GM23338 (cell line): Measurements from ENCODE around the gene NRXN2. TPM values are rescaled to one million over a fixed set of nuclear protein-coding genes. Genes with fewer than 3 reads are reported as not detected.

Source experiments
- ATAC-seq: fragments of 200-7000 bp; cut with Tn5 transposase; 3 replicates; pipeline ENCODE4 v1.9.1; 2020
- DNase-seq: peaks from one replicate; pipeline ENCODE4 v3.0.0-alpha.2; 2015; ENCODE audit warnings: low spot score
- H2AFZ ChIP-seq: fragments of 200-600 bp; sonication (generic); 2 replicates; pipeline ENCODE4 v1.8.0; 2016; ENCODE audit warnings: antibody characterized with exemption, mild to moderate bottlenecking, moderate library complexity
- H3F3A ChIP-seq: fragments of 200-600 bp; sonication (generic); replicated peaks from 2 replicates; pipeline ENCODE4 v1.8.0; 2017; ENCODE audit warnings: antibody characterized with exemption, mixed run types, low read depth
- H3K27ac ChIP-seq: fragments of 200-600 bp; sonication (generic); 2 replicates; pipeline ENCODE4 v1.6.1; 2016; ENCODE audit warnings: low read depth
- H3K27me3 ChIP-seq: fragments of 200-600 bp; sonication (generic); 2 replicates; pipeline ENCODE4 v1.8.0; 2016; ENCODE audit warnings: mild to moderate bottlenecking, mixed run types, moderate library complexity; ENCODE audit not compliant: insufficient read depth
- H3K36me3 ChIP-seq: fragments of 200-600 bp; sonication (generic); 2 replicates; pipeline ENCODE4 v1.8.0; 2016; ENCODE audit warnings: mild to moderate bottlenecking; ENCODE audit not compliant: insufficient read depth
- H3K4me1 ChIP-seq: fragments of 200-600 bp; sonication (generic); 2 replicates; pipeline ENCODE4 v1.8.0; 2016; ENCODE audit warnings: mild to moderate bottlenecking, moderate library complexity; ENCODE audit not compliant: insufficient read depth
- H3K4me2 ChIP-seq: fragments of 200-600 bp; sonication (generic); 2 replicates; pipeline ENCODE4 v1.7.1; 2017; ENCODE audit warnings: mixed run types
- H3K4me3 ChIP-seq: fragments of 200-600 bp; sonication (generic); 2 replicates; pipeline ENCODE4 v1.6.1; 2016; ENCODE audit warnings: mixed run types
- H3K79me2 ChIP-seq: fragments of 200-600 bp; sonication (generic); replicated peaks from 2 replicates; pipeline ENCODE4 v1.8.0; 2017; ENCODE audit warnings: mild to moderate bottlenecking; ENCODE audit not compliant: insufficient read depth
- H3K9me2 ChIP-seq: fragments of 200-600 bp; sonication (generic); 2 replicates; pipeline ENCODE4 v1.8.0; 2017; ENCODE audit not compliant: insufficient read depth
- H4K20me1 ChIP-seq: fragments of 200-600 bp; sonication (generic); replicated peaks from 2 replicates; pipeline ENCODE4 v1.8.0; 2017; ENCODE audit warnings: mild to moderate bottlenecking; ENCODE audit not compliant: insufficient read depth
- H3K27ac Mint-ChIP-seq: 2 replicates; pipeline ENCODE4 v1.8.0; 2020; ENCODE audit warnings: inconsistent platforms, mild to moderate bottlenecking, moderate library complexity, mixed read lengths
- H3K27me3 Mint-ChIP-seq: 3 replicates; pipeline ENCODE4 v1.8.0; 2022; ENCODE audit warnings: low read depth, mild to moderate bottlenecking, moderate library complexity, mixed read lengths, inconsistent platforms; ENCODE audit not compliant: insufficient read depth, poor library complexity
- H3K36me3 Mint-ChIP-seq: 3 replicates; pipeline ENCODE4 v1.8.0; 2021; ENCODE audit warnings: low read depth, mild to moderate bottlenecking, inconsistent platforms, moderate library complexity, mixed read lengths
- H3K4me1 Mint-ChIP-seq: 3 replicates; pipeline ENCODE4 v1.8.0; 2020; ENCODE audit warnings: mild to moderate bottlenecking, inconsistent platforms, mixed read lengths
- H3K4me3 Mint-ChIP-seq: 3 replicates; pipeline ENCODE4 v1.8.0; 2021; ENCODE audit warnings: moderate library complexity, mild to moderate bottlenecking, inconsistent platforms, mixed read lengths
- H3K9me3 Mint-ChIP-seq: 3 replicates; pipeline ENCODE4 v1.8.0; 2020; ENCODE audit warnings: moderate library complexity, mild to moderate bottlenecking, inconsistent platforms, mixed read lengths
- CREB1 ChIP-seq: fragments of 250-450 bp; sonication (Bioruptor Pico); IDR thresholded peaks from 2 replicates; pipeline ENCODE4 v1.5.0; 2020; ENCODE audit warnings: low read depth, mild to moderate bottlenecking, moderate library complexity
- EZH2 ChIP-seq: fragments of 200-600 bp; sonication (generic); IDR thresholded peaks from one replicate; pipeline ENCODE4 v1.8.0; 2017; ENCODE audit warnings: antibody characterized with exemption, mild to moderate bottlenecking, low read depth; ENCODE audit not compliant: unreplicated experiment
- EZH2phosphoT487 ChIP-seq: fragments of 200-600 bp; sonication (generic); IDR thresholded peaks from one replicate; pipeline ENCODE4 v1.8.1; 2018; ENCODE audit warnings: antibody characterized with exemption; ENCODE audit not compliant: unreplicated experiment
- JUNB ChIP-seq: IDR thresholded peaks from one replicate; pipeline ENCODE4 v1.6.1; 2016; ENCODE audit warnings: antibody characterized with exemption; ENCODE audit not compliant: unreplicated experiment
- NANOG ChIP-seq: IDR thresholded peaks from 2 replicates; pipeline ENCODE4 v1.6.1; 2016; ENCODE audit warnings: antibody characterized with exemption, borderline replicate concordance
- POLR2AphosphoS5 ChIP-seq: IDR thresholded peaks from 2 replicates; pipeline ENCODE4 v1.6.1; 2016; ENCODE audit warnings: antibody characterized with exemption, low read depth
- STAT1 ChIP-seq: IDR thresholded peaks from one replicate; pipeline ENCODE4 v1.6.1; 2016; ENCODE audit warnings: antibody characterized with exemption; ENCODE audit not compliant: unreplicated experiment
- ZNF114 ChIP-seq: fragments of 250-450 bp; sonication (Bioruptor Pico); IDR thresholded peaks from 2 replicates; pipeline ENCODE4 v1.5.0; 2020; ENCODE audit warnings: mild to moderate bottlenecking, moderate library complexity
- ZNF331 ChIP-seq: fragments of 250-450 bp; sonication (Bioruptor Pico); IDR thresholded peaks from 2 replicates; pipeline ENCODE4 v1.5.0; 2020; ENCODE audit warnings: low read depth, mild to moderate bottlenecking, moderate library complexity
- polyA plus RNA-seq: library from polyadenylated mRNA; unstranded; fragments of >200 nt; fragmentation: Nextera tagmentation; extraction: Ambion mirVana; gene quantifications from 2 replicates; pipeline ENCODE4 v1.2.1, GENCODE V29; 2016
- total RNA-seq: library from RNA; depleted of rRNA; stranded (reverse); fragments of >200 nt; shearing (Covaris generic); gene quantifications from 2 replicates; pipeline ENCODE4 v1.2.3, GENCODE V29; 2014
- TF ChIP-seq, protein P1 (sequence below): IDR thresholded peaks from 2 replicates; pipeline ENCODE4 v1.6.1; 2016; ENCODE audit warnings: antibody characterized with exemption
- TF ChIP-seq, protein P2 (sequence below): IDR thresholded peaks from one replicate; pipeline ENCODE4 v1.6.1; 2018; ENCODE audit warnings: antibody characterized with exemption; ENCODE audit not compliant: unreplicated experiment
- TF ChIP-seq, protein P3 (sequence below): fragments of 250-450 bp; sonication (Bioruptor Pico); IDR thresholded peaks from 2 replicates; pipeline ENCODE4 v1.5.0; 2020; ENCODE audit warnings: mild to moderate bottlenecking, moderate library complexity
- TF ChIP-seq, protein P4 (sequence below), 2 experiments: fragments of 200-600 bp in 1 of 2; sonication (generic) in 1 of 2; conservative IDR thresholded peaks; 2 replicates each; pipeline versions ENCODE4 v1.5.1 to v1.6.1; 2016 to 2017; ENCODE audit warnings: antibody characterized with exemption in 2 of 2, low read depth in 2 of 2, mild to moderate bottlenecking in 2 of 2, moderate library complexity in 1 of 2

Gene NRXN2
- total and polyA plus RNA-seq, 2 experiments from 2014 or later, result 3.4 to 17.0 TPM

DNA sequence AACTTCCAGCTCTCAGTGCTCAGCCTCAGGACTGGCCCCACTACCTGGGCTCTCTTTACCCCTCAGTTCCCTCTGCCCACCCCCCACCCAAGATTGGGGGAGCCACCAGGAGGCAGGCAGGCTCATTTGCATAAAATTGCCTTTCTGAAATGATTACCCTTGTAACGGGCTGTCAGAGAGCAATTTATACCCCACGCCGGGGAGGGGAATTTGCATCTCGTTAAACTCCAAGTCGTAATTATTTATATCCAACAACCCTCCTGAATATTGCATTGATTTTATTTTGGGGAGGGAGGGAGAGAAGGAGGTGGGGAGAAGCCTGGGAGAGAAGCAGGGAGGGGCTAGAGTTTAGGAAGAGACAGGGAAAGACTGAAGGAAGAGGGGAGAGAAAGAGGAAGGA, 8.3 kb downstream of the NRXN2 start:
- no peak overlapping the region for H3K27ac Mint-ChIP-seq
- no peaks in the 10 kb centered on the region; the same call in 2 of the 3 replicates for H3K36me3 Mint-ChIP-seq
- H3K4me3 Mint-ChIP-seq, result peak overlapping the region; percentile 67; the same call in 1 of the 3 replicates
- H3K9me2 ChIP-seq, result no peaks in the 10 kb centered on the region
- no peaks in the 10 kb centered on the region for H3K79me2 ChIP-seq
- H3K4me3 ChIP-seq, result no peak overlapping the region; the same call in 1 of the 2 replicates
- H3K9me3 Mint-ChIP-seq, result no peaks in the 10 kb centered on the region
- H3F3A ChIP-seq, result peaks cover 18% of the 10 kb centered on the region
- H3K4me1 ChIP-seq, result peaks cover 40% of the 10 kb centered on the region
- H3K27me3 Mint-ChIP-seq, result peaks cover 59% of the 10 kb centered on the region
- peaks cover 60% of the 10 kb centered on the region for H3K4me1 Mint-ChIP-seq
- H3K27ac ChIP-seq, result no peak overlapping the region
- no peaks in the 10 kb centered on the region for H3K36me3 ChIP-seq
- no peak overlapping the region for H2AFZ ChIP-seq
- H3K27me3 ChIP-seq, result peaks cover 45% of the 10 kb centered on the region
- TF ChIP-seq, protein P1, sequence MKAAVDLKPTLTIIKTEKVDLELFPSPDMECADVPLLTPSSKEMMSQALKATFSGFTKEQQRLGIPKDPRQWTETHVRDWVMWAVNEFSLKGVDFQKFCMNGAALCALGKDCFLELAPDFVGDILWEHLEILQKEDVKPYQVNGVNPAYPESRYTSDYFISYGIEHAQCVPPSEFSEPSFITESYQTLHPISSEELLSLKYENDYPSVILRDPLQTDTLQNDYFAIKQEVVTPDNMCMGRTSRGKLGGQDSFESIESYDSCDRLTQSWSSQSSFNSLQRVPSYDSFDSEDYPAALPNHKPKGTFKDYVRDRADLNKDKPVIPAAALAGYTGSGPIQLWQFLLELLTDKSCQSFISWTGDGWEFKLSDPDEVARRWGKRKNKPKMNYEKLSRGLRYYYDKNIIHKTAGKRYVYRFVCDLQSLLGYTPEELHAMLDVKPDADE, result no peak
- TF ChIP-seq ZNF331 (CRISPR knock-in tag), result no peak
- no peak for TF ChIP-seq STAT1
- TF ChIP-seq POLR2AphosphoS5, result no peak
- no peak for TF ChIP-seq EZH2phosphoT487
- TF ChIP-seq, protein P2, sequence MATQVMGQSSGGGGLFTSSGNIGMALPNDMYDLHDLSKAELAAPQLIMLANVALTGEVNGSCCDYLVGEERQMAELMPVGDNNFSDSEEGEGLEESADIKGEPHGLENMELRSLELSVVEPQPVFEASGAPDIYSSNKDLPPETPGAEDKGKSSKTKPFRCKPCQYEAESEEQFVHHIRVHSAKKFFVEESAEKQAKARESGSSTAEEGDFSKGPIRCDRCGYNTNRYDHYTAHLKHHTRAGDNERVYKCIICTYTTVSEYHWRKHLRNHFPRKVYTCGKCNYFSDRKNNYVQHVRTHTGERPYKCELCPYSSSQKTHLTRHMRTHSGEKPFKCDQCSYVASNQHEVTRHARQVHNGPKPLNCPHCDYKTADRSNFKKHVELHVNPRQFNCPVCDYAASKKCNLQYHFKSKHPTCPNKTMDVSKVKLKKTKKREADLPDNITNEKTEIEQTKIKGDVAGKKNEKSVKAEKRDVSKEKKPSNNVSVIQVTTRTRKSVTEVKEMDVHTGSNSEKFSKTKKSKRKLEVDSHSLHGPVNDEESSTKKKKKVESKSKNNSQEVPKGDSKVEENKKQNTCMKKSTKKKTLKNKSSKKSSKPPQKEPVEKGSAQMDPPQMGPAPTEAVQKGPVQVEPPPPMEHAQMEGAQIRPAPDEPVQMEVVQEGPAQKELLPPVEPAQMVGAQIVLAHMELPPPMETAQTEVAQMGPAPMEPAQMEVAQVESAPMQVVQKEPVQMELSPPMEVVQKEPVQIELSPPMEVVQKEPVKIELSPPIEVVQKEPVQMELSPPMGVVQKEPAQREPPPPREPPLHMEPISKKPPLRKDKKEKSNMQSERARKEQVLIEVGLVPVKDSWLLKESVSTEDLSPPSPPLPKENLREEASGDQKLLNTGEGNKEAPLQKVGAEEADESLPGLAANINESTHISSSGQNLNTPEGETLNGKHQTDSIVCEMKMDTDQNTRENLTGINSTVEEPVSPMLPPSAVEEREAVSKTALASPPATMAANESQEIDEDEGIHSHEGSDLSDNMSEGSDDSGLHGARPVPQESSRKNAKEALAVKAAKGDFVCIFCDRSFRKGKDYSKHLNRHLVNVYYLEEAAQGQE, result no peak
- no peak for TF ChIP-seq ZNF114 (CRISPR knock-in tag)
- no peak for TF ChIP-seq NANOG
- TF ChIP-seq, protein P3, sequence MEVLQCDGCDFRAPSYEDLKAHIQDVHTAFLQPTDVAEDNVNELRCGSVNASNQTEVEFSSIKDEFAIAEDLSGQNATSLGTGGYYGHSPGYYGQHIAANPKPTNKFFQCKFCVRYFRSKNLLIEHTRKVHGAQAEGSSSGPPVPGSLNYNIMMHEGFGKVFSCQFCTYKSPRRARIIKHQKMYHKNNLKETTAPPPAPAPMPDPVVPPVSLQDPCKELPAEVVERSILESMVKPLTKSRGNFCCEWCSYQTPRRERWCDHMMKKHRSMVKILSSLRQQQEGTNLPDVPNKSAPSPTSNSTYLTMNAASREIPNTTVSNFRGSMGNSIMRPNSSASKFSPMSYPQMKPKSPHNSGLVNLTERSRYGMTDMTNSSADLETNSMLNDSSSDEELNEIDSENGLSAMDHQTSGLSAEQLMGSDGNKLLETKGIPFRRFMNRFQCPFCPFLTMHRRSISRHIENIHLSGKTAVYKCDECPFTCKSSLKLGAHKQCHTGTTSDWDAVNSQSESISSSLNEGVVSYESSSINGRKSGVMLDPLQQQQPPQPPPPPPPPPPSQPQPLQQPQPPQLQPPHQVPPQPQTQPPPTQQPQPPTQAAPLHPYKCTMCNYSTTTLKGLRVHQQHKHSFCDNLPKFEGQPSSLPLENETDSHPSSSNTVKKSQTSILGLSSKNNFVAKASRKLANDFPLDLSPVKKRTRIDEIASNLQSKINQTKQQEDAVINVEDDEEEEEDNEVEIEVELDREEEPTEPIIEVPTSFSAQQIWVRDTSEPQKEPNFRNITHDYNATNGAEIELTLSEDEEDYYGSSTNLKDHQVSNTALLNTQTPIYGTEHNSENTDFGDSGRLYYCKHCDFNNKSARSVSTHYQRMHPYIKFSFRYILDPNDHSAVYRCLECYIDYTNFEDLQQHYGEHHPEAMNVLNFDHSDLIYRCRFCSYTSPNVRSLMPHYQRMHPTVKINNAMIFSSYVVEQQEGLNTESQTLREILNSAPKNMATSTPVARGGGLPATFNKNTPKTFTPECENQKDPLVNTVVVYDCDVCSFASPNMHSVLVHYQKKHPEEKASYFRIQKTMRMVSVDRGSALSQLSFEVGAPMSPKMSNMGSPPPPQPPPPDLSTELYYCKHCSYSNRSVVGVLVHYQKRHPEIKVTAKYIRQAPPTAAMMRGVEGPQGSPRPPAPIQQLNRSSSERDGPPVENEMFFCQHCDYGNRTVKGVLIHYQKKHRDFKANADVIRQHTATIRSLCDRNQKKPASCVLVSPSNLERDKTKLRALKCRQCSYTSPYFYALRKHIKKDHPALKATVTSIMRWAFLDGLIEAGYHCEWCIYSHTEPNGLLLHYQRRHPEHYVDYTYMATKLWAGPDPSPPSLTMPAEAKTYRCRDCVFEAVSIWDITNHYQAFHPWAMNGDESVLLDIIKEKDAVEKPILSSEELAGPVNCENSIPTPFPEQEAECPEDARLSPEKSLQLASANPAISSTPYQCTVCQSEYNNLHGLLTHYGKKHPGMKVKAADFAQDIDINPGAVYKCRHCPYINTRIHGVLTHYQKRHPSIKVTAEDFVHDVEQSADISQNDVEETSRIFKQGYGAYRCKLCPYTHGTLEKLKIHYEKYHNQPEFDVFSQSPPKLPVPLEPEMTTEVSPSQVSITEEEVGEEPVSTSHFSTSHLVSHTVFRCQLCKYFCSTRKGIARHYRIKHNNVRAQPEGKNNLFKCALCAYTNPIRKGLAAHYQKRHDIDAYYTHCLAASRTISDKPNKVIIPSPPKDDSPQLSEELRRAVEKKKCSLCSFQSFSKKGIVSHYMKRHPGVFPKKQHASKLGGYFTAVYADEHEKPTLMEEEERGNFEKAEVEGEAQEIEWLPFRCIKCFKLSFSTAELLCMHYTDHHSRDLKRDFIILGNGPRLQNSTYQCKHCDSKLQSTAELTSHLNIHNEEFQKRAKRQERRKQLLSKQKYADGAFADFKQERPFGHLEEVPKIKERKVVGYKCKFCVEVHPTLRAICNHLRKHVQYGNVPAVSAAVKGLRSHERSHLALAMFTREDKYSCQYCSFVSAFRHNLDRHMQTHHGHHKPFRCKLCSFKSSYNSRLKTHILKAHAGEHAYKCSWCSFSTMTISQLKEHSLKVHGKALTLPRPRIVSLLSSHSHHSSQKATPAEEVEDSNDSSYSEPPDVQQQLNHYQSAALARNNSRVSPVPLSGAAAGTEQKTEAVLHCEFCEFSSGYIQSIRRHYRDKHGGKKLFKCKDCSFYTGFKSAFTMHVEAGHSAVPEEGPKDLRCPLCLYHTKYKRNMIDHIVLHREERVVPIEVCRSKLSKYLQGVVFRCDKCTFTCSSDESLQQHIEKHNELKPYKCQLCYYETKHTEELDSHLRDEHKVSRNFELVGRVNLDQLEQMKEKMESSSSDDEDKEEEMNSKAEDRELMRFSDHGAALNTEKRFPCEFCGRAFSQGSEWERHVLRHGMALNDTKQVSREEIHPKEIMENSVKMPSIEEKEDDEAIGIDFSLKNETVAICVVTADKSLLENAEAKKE (CRISPR knock-in tag), result no peak
- TF ChIP-seq JUNB, result no peak
- TF ChIP-seq EZH2, result no peak
- TF ChIP-seq, protein P4, sequence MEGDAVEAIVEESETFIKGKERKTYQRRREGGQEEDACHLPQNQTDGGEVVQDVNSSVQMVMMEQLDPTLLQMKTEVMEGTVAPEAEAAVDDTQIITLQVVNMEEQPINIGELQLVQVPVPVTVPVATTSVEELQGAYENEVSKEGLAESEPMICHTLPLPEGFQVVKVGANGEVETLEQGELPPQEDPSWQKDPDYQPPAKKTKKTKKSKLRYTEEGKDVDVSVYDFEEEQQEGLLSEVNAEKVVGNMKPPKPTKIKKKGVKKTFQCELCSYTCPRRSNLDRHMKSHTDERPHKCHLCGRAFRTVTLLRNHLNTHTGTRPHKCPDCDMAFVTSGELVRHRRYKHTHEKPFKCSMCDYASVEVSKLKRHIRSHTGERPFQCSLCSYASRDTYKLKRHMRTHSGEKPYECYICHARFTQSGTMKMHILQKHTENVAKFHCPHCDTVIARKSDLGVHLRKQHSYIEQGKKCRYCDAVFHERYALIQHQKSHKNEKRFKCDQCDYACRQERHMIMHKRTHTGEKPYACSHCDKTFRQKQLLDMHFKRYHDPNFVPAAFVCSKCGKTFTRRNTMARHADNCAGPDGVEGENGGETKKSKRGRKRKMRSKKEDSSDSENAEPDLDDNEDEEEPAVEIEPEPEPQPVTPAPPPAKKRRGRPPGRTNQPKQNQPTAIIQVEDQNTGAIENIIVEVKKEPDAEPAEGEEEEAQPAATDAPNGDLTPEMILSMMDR (conservative IDR thresholded peaks at IDR 0.05; ENCODE audit: low read depth in 2 of 2), result no peak
- no peak for TF ChIP-seq CREB1 (CRISPR knock-in tag)
- H4K20me1 ChIP-seq, result peaks cover 5% of the 10 kb centered on the region; the same call in 1 of the 2 replicates
- ATAC-seq (no peak), DNase-seq (no peak)
- peak overlapping the region; percentile 88 for H3K4me2 ChIP-seq
